Activated CD8-positive, alpha-beta T cell treated with anti-CD3 and anti-CD28 coated beads for 36 hours (primary cell): ENCODE data around the gene IFI27L2. TPM values are rescaled to one million over a fixed set of nuclear protein-coding genes. Genes with fewer than 3 reads are reported as not detected.

Source experiments
- ATAC-seq: fragments of 200-7000 bp; cut with Tn5 transposase; one replicate; pipeline ENCODE4 v1.10.0; 2021; ENCODE audit warnings: mild to moderate bottlenecking, moderate library complexity
- CTCF ChIA-PET: fragments of 350-600 bp; sonication (Branson Sonifier 250); formaldehyde crosslinking; loops from one replicate; lab custom pipeline; 2021; ENCODE audit warnings: antibody characterized with exemption; lab: Charles Lee
- POLR2A ChIA-PET: fragments of 350-600 bp; sonication (Branson Sonifier 250); formaldehyde crosslinking; loops from one replicate; lab custom pipeline; 2021; ENCODE audit warnings: antibody characterized with exemption; lab: Charles Lee
- DNase-seq: peaks from one replicate; pipeline ENCODE4 v3.0.0-alpha.2; 2020
- H3K27ac Mint-ChIP-seq: one replicate; pipeline ENCODE4 v1.8.0; 2021; ENCODE audit warnings: mild to moderate bottlenecking, mixed read lengths
- H3K27me3 Mint-ChIP-seq: one replicate; pipeline ENCODE4 v1.8.0; 2021; ENCODE audit warnings: mixed read lengths
- H3K36me3 Mint-ChIP-seq: one replicate; pipeline ENCODE4 v1.8.0; 2021; ENCODE audit warnings: low read depth, mixed read lengths
- H3K4me1 Mint-ChIP-seq: one replicate; pipeline ENCODE4 v1.8.0; 2021; ENCODE audit warnings: low read depth, mixed read lengths
- H3K4me3 Mint-ChIP-seq: one replicate; pipeline ENCODE4 v1.8.0; 2021; ENCODE audit warnings: mild to moderate bottlenecking, moderate library complexity, mixed read lengths
- H3K9me3 Mint-ChIP-seq: one replicate; pipeline ENCODE4 v1.8.0; 2021; ENCODE audit warnings: mixed read lengths
- intact Hi-C: fragments of 100-400 bp; cut with micrococcal nuclease; formaldehyde crosslinking; loops from one replicate; pipeline ENCODE4 v1.10.0; 2022
- total RNA-seq, 2 experiments: library from RNA; stranded (reverse); gene quantifications; one replicate each; pipeline ENCODE4 v1.2.3, GENCODE V29; 2021
- TF ChIP-seq, protein P1 (sequence below): fragments of 200-600 bp; IDR thresholded peaks from one replicate; pipeline ENCODE4 v1.8.0; 2022; ENCODE audit warnings: antibody characterized with exemption, mild to moderate bottlenecking

The IFI27L2 gene
- total RNA-seq, 2 experiments from 2014 or later, result 43.0 to 44.5 TPM

DNA sequence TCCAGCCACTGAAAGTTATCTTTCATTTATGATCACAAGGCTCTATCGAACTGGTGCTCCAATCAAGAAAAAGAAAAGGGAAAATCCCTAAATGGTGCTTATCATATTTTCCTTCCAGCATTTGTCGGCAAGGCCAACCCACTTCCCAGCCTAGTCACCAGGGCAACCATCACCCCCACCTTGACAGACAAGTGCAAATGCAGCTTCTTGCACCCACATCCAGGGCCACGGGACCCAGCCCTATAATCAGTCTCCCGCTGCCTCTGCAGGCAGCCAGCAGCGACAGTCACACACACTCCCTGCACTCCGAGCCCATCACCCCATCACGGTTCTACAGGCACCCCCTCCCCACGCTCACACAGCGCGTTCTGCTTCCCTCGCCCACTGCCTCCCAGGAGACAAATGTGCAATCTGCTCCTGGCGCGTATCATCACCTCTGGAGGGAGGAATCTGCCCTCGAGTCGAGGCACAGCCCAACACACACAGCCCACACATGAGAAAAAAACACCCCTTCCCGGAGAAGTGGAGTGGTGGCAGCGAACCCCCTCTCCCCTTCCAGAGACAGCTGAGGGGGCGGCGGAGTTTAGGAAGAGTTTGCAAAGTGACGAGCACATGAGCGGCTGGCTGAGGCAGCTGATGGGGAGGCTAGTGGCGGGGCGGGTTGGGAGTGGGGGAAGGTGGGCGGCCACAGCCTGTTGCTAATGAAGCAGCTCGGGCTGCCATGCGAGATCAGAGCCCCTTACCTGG lies 35.5 kb upstream of the IFI27L2 start:
- peaks cover 27% of the 10 kb centered on the region for H3K4me1 Mint-ChIP-seq
- POLR2A ChIA-PET, result no interaction called here
- ATAC-seq, result peak; percentile 61

DNA sequence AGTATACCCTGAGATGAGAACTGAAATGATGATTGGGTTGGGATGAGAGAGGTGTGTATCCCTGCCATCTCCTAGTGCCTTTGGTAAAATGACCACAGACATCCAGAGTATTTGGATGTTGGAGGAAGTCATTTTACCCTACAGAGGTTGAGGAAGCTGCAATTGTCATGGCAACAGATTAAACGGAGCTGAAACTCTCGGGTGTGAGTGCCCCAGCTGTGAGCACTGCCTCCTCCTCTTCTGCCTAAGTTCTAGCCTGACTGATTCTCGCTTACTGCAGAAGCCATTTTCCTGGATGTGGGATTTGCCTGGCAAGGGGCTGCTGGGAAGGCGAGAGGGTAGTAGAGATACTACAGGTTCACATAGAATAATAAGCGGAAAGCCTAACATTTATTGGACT lies 34.4 kb upstream of the IFI27L2 start:
- no peak for ATAC-seq
- Mint-ChIP-seq H3K36me3 (no peaks in the 10 kb centered on the region), H3K4me1 (peaks cover 27% of the 10 kb centered on the region), H3K4me3 (no peak overlapping the region), H3K27me3 (no peaks in the 10 kb centered on the region), H3K9me3 (no peaks in the 10 kb centered on the region), H3K27ac (no peak overlapping the region)
- CTCF ChIA-PET, result interaction anchor here (2.6 kb wide), 1 partner anchor 27 kb away, joined by 10 read pairs; no protein-coding TSS in a partner anchor
- intact Hi-C loops, result no loop called here
- TF ChIP-seq, protein P1, sequence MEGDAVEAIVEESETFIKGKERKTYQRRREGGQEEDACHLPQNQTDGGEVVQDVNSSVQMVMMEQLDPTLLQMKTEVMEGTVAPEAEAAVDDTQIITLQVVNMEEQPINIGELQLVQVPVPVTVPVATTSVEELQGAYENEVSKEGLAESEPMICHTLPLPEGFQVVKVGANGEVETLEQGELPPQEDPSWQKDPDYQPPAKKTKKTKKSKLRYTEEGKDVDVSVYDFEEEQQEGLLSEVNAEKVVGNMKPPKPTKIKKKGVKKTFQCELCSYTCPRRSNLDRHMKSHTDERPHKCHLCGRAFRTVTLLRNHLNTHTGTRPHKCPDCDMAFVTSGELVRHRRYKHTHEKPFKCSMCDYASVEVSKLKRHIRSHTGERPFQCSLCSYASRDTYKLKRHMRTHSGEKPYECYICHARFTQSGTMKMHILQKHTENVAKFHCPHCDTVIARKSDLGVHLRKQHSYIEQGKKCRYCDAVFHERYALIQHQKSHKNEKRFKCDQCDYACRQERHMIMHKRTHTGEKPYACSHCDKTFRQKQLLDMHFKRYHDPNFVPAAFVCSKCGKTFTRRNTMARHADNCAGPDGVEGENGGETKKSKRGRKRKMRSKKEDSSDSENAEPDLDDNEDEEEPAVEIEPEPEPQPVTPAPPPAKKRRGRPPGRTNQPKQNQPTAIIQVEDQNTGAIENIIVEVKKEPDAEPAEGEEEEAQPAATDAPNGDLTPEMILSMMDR, result no peak
- no peak for DNase-seq
- POLR2A ChIA-PET, result no interaction called here

More for the DNA sequence above, 35.5 kb upstream of the IFI27L2 start:
- intact Hi-C loops, result no loop called here
- CTCF ChIA-PET, result interaction anchor here (2.6 kb wide), 1 partner anchor 28 kb away, joined by 10 read pairs; no protein-coding TSS in a partner anchor
- Mint-ChIP-seq H3K27me3 (no peaks in the 10 kb centered on the region), H3K9me3 (no peaks in the 10 kb centered on the region), H3K36me3 (no peaks in the 10 kb centered on the region), H3K27ac (no peak overlapping the region), H3K4me3 (no peak overlapping the region)
- TF ChIP-seq, protein P1, result no peak
- DNase-seq, result peak; percentile 49

DNA sequence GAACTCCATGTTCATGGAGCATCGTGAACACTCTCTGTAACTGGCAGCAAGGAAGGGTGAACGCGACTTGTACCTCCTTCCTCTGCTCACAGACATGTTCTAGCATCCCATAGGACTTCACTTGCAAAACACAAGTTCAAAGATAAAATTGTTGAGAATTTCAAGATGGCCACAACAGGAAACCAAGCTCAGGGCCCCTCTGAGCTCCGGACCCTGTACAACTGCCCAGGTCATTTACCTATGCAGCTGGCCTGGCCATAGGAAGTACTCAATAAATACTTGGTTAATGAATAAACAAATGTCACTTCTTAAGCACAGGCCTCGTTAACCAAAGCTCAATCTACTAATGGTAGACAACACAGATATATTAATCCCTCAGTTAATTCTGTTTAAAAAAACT lies 33.1 kb upstream of the IFI27L2 start:
- DNase-seq (no peak), ATAC-seq (no peak)
- H3K9me3 Mint-ChIP-seq, result no peaks in the 10 kb centered on the region
- peaks cover 40% of the 10 kb centered on the region for H3K4me1 Mint-ChIP-seq
- TF ChIP-seq, protein P1, result no peak
- ChIA-PET CTCF (interaction anchor here (1.6 to 2.3 kb wide), 3 partner anchors 9 to 26 kb away, joined by 5 to 16 read pairs (median 7); no protein-coding TSS in a partner anchor), POLR2A (no interaction called here)
- intact Hi-C loops, result no loop called here
- H3K36me3 Mint-ChIP-seq, result no peaks in the 10 kb centered on the region
- no peak overlapping the region for H3K4me3 Mint-ChIP-seq
- no peak overlapping the region for H3K27ac Mint-ChIP-seq
- no peaks in the 10 kb centered on the region for H3K27me3 Mint-ChIP-seq

DNA sequence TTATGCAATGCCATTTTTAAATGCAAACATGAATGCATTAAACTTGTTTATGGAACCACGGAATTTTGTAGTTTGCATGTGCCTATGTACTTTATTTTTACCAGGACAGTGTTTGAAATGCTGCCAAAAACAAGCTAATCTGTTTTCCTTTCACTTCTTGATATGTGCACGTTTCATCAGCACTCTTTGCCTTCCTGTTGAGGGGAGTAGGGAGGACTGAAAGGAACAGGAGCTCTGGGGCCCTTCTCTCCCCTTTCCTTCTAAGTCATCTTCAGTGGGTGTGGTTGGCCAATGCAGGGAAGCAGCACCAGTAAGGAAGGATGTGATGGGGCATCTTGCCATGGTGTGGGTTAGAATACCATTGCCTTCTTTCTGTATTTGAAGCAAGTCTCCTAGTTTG lies 32.6 kb upstream of the IFI27L2 start:
- ChIA-PET CTCF (interaction anchor here (1.6 to 2.3 kb wide), 3 partner anchors 9 to 26 kb away, joined by 5 to 16 read pairs (median 7); no protein-coding TSS in a partner anchor), POLR2A (no interaction called here)
- intact Hi-C loops, result no loop called here
- ATAC-seq, result no peak
- Mint-ChIP-seq H3K4me1 (peaks cover 40% of the 10 kb centered on the region), H3K4me3 (no peak overlapping the region), H3K27me3 (peaks cover 1% of the 10 kb centered on the region), H3K9me3 (no peaks in the 10 kb centered on the region), H3K27ac (no peak overlapping the region), H3K36me3 (no peaks in the 10 kb centered on the region)
- no peak for DNase-seq
- TF ChIP-seq, protein P1, result no peak

DNA sequence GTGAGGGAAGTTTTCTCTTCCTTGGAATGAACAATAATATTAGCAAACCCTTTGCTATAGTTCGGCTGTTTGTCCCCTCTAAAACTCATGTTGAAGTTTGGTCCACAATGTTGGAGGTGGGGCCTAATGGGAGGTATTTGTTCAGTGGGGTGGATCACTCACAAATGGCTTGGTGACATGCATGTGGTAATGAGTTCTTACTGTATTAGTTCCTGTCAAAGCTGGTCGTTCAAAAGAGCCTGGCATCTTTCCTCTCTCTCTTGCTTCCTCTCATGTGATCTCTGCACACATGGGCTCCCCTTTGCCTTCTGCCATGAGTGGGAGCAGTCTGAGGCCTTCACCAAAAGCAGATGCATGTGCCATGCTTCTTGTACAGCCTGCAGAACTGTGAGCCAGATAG lies 31.7 kb upstream of the IFI27L2 start:
- CTCF ChIA-PET, result interaction anchor here (2.3 kb wide), 1 partner anchor 25 kb away, joined by 16 read pairs; no protein-coding TSS in a partner anchor
- H3K9me3 Mint-ChIP-seq, result no peaks in the 10 kb centered on the region
- H3K4me3 Mint-ChIP-seq, result no peak overlapping the region
- intact Hi-C loops, result no loop called here
- H3K36me3 Mint-ChIP-seq, result no peaks in the 10 kb centered on the region
- no peak overlapping the region for H3K27ac Mint-ChIP-seq
- peaks cover 40% of the 10 kb centered on the region for H3K4me1 Mint-ChIP-seq
- DNase-seq (no peak), ATAC-seq (no peak)
- TF ChIP-seq, protein P1, result no peak
- POLR2A ChIA-PET, result no interaction called here
- H3K27me3 Mint-ChIP-seq, result peaks cover 2% of the 10 kb centered on the region
